OCI-LY1 (cell line): ENCODE results near the gene BABAM2.

Experiments used
- H2AFZ ChIP-seq: fragments of 200-600 bp; sonication (generic), shearing (Covaris generic); 2 replicates; pipeline ENCODE4 v1.6.0; 2014; ENCODE audit warnings: antibody characterized with exemption, mild to moderate bottlenecking, low read length
- H3F3A ChIP-seq: fragments of 200-600 bp; sonication (generic), shearing (Covaris generic); 2 replicates; pipeline ENCODE4 v1.6.0; 2014; ENCODE audit warnings: mild to moderate bottlenecking, antibody characterized with exemption, low read length, moderate library complexity; ENCODE audit not compliant: insufficient read depth
- H3K27ac ChIP-seq: fragments of 200-600 bp; sonication (generic); 2 replicates; pipeline ENCODE4 v1.5.1; 2014; ENCODE audit warnings: low read length, mixed run types, mild to moderate bottlenecking, low read depth; ENCODE audit not compliant: poor library complexity, severe bottlenecking
- H3K27me3 ChIP-seq: fragments of 200-600 bp; sonication (generic); 2 replicates; pipeline ENCODE4 v1.6.0; 2014; ENCODE audit warnings: antibody characterized with exemption, mild to moderate bottlenecking, low read length, moderate library complexity; ENCODE audit not compliant: insufficient read depth
- H3K36me3 ChIP-seq: fragments of 200-600 bp; sonication (generic); 2 replicates; pipeline ENCODE4 v1.6.1; 2014; ENCODE audit warnings: mild to moderate bottlenecking, antibody characterized with exemption, low read length, moderate library complexity, mixed read lengths; ENCODE audit not compliant: insufficient read depth
- H3K4me1 ChIP-seq: fragments of 200-600 bp; sonication (generic); 2 replicates; pipeline ENCODE4 v1.5.1; 2014; ENCODE audit warnings: mild to moderate bottlenecking, low read length, moderate library complexity; ENCODE audit not compliant: insufficient read depth, severe bottlenecking
- H3K4me2 ChIP-seq: fragments of 200-600 bp; sonication (generic), shearing (Covaris generic); 2 replicates; pipeline ENCODE4 v1.6.1; 2014; ENCODE audit warnings: low read length
- H3K4me3 ChIP-seq: fragments of 200-600 bp; sonication (generic); 2 replicates; pipeline ENCODE4 v1.5.1; 2014; ENCODE audit warnings: low read length, low read depth, mild to moderate bottlenecking, mixed read lengths; ENCODE audit not compliant: poor library complexity, severe bottlenecking
- H3K79me2 ChIP-seq: fragments of 200-600 bp; shearing (Covaris generic); 2 replicates; pipeline ENCODE4 v1.6.1; 2016; ENCODE audit warnings: mixed run types, low read length, mixed read lengths; ENCODE audit not compliant: insufficient read depth
- H3K9ac ChIP-seq: fragments of 200-600 bp; sonication (generic), shearing (Covaris generic); 2 replicates; pipeline ENCODE4 v1.6.1; 2014; ENCODE audit warnings: mild to moderate bottlenecking, low read length, mixed read lengths
- H3K9me2 ChIP-seq: fragments of 200-600 bp; sonication (generic), shearing (Covaris generic); 2 replicates; pipeline ENCODE4 v1.6.1; 2014; ENCODE audit warnings: low read depth, mild to moderate bottlenecking, low read length, mixed read lengths
- H3K9me3 ChIP-seq: fragments of 200-600 bp; shearing (Covaris generic); 2 replicates; pipeline ENCODE4 v1.6.1; 2014; ENCODE audit warnings: low read length, mixed read lengths
- H4K20me1 ChIP-seq: fragments of 200-600 bp; sonication (generic), shearing (Covaris generic); 2 replicates; pipeline ENCODE4 v1.6.0; 2016; ENCODE audit warnings: mild to moderate bottlenecking, low read length; ENCODE audit not compliant: insufficient read depth
- CTCF ChIP-seq: fragments of 200-600 bp; sonication (generic), shearing (Covaris generic); IDR thresholded peaks from 2 replicates; pipeline ENCODE4 v1.5.1; 2017; ENCODE audit warnings: mild to moderate bottlenecking, antibody characterized with exemption, low read length, moderate library complexity, mixed read lengths
- EZH2 ChIP-seq: fragments of 200-600 bp; sonication (generic), shearing (Covaris generic); IDR thresholded peaks from 2 replicates; pipeline ENCODE4 v1.8.0; 2017; ENCODE audit warnings: borderline replicate concordance, mixed run types, mild to moderate bottlenecking, antibody characterized with exemption, low read length, moderate library complexity, mixed read lengths

BABAM2 gene

GRCh38 chr2:27980242-27980641, 89.7 kb downstream of the BABAM2 start:
- no peak for TF ChIP-seq CTCF
- TF ChIP-seq EZH2, result no peak

GRCh38 chr2:27984153-27984552, 93.6 kb downstream of the BABAM2 start:
- Histone ChIP-seq H3K4me1 (peaks cover 11% of the 10 kb centered on the region), H3K4me2 (no peak overlapping the region), H3K4me3 (no peak overlapping the region), H3K36me3 (no peaks in the 10 kb centered on the region), H3K9me3 (no peaks in the 10 kb centered on the region), H3K9ac (no peak overlapping the region), H3K9me2 (no peaks in the 10 kb centered on the region), H3K27me3 (no peaks in the 10 kb centered on the region), H3K27ac (no peak overlapping the region), H3K79me2 (peaks cover 4% of the 10 kb centered on the region; the same call in 1 of the 2 replicates), H3F3A (no peaks in the 10 kb centered on the region), H2AFZ (no peak overlapping the region), H4K20me1 (no peaks in the 10 kb centered on the region)
- TF ChIP-seq EZH2 (no peak), CTCF (no peak)

More at GRCh38 chr2:27980242-27980641, 89.7 kb downstream of the BABAM2 start:
- H3K36me3 ChIP-seq, result no peaks in the 10 kb centered on the region
- no peaks in the 10 kb centered on the region for H3K9me3 ChIP-seq
- no peaks in the 10 kb centered on the region for H3F3A ChIP-seq
- peaks cover 11% of the 10 kb centered on the region for H3K4me1 ChIP-seq
- no peaks in the 10 kb centered on the region for H3K27me3 ChIP-seq
- no peak overlapping the region for H2AFZ ChIP-seq
- no peak overlapping the region for H3K9ac ChIP-seq
- H3K4me2 ChIP-seq, result no peak overlapping the region
- no peak overlapping the region for H3K27ac ChIP-seq
- no peaks in the 10 kb centered on the region for H3K9me2 ChIP-seq
- peaks cover 4% of the 10 kb centered on the region; the same call in 1 of the 2 replicates for H3K79me2 ChIP-seq
- no peak overlapping the region for H3K4me3 ChIP-seq
- H4K20me1 ChIP-seq, result no peaks in the 10 kb centered on the region

GRCh38 chr2:27988306-27988705, 97.8 kb downstream of the BABAM2 start:
- Histone ChIP-seq H3K4me3 (no peak overlapping the region), H3K27ac (no peak overlapping the region), H3F3A (no peaks in the 10 kb centered on the region), H3K27me3 (no peaks in the 10 kb centered on the region), H2AFZ (no peak overlapping the region), H3K9me3 (no peaks in the 10 kb centered on the region), H3K4me1 (no peaks in the 10 kb centered on the region), H3K79me2 (peaks cover 4% of the 10 kb centered on the region; the same call in 1 of the 2 replicates), H3K9me2 (no peaks in the 10 kb centered on the region), H3K9ac (no peak overlapping the region), H3K4me2 (no peak overlapping the region), H4K20me1 (no peaks in the 10 kb centered on the region), H3K36me3 (no peaks in the 10 kb centered on the region)
- TF ChIP-seq EZH2 (no peak), CTCF (no peak)
